A549 (cell line): ENCODE results near the gene SLC35E4. TPM values are rescaled to one million over a fixed set of nuclear protein-coding genes. Genes with fewer than 3 reads are reported as not detected.
"Not testable (repeated sequence)": the region's sequence is repeated elsewhere in the genome, so short reads cannot be mapped to it uniquely, and the experiment has no call there.

Experiments
- ATAC-seq, 2 experiments: fragments of 200-7000 bp in 1 of 2; fragments of >200 bp in 1 of 2; cut with Nextera tagmentation in 1 of 2; cut with Tn5 transposase in 1 of 2; 3 replicates each; pipeline versions ENCODE4 v1.8.0 to v1.9.1; 2018 to 2020; ENCODE audit warnings: mild to moderate bottlenecking in 1 of 2, moderate library complexity in 1 of 2
- CTCF ChIA-PET: fragments of 300-600 bp; sonication (Branson Sonifier 250); formaldehyde crosslinking; extraction: SDS; loops from one replicate; lab custom pipeline; 2021; ENCODE audit warnings: antibody characterized with exemption, inconsistent platforms; lab: Yijun Ruan, JAX
- POLR2A ChIA-PET: fragments of 350-600 bp; formaldehyde crosslinking; extraction: SDS; loops from one replicate; lab custom pipeline; 2021; ENCODE audit warnings: antibody characterized with exemption, inconsistent platforms; lab: Yijun Ruan, JAX
- DNase-seq, 2 experiments: peaks; one replicate each; pipeline versions ENCODE4 v3.0.0 to v3.0.0-alpha.2; 2011 to 2016; ENCODE audit warnings: low read depth in 1 of 2, low spot score in 1 of 2
- FAIRE-seq: peaks from 2 replicates; lab custom pipeline; 2011; peaks lifted over from hg19 to GRCh38; lab: Jason Lieb, UNC
- H3K27ac ChIP-seq, 2 experiments: fragments of >200 bp; sonication (Bioruptor Twin); formaldehyde crosslinking; 3 replicates each; pipeline ENCODE4 v1.5.1; 2016 to 2017
- H3K4me1 ChIP-seq: fragments of >200 bp; sonication (Bioruptor Twin); formaldehyde crosslinking; 3 replicates; pipeline ENCODE4 v1.6.1; 2016
- H3K4me2 ChIP-seq: fragments of >200 bp; sonication (Bioruptor Twin); formaldehyde crosslinking; 3 replicates; pipeline ENCODE4 v1.6.1; 2016
- H3K4me3 ChIP-seq: fragments of >200 bp; sonication (Bioruptor Twin); formaldehyde crosslinking; 3 replicates; pipeline ENCODE4 v1.5.1; 2016
- H3K9me3 ChIP-seq: fragments of >200 bp; sonication (Bioruptor Twin); formaldehyde crosslinking; 3 replicates; pipeline ENCODE4 v1.6.1; 2016
- BCL3 ChIP-seq: fragments of >200 bp; sonication (Bioruptor Twin); formaldehyde crosslinking; IDR thresholded peaks from 3 replicates; pipeline ENCODE4 v1.6.1; 2016
- BHLHE40 ChIP-seq: IDR thresholded peaks from 2 replicates; pipeline ENCODE4 v1.6.1; 2012; ENCODE audit warnings: low read depth, low read length, inconsistent platforms
- CBX2 ChIP-seq: fragments of 200-600 bp; sonication (generic); IDR thresholded peaks from 2 replicates; pipeline ENCODE4 v1.6.1; 2016; ENCODE audit warnings: low read depth, mild to moderate bottlenecking, borderline replicate concordance
- CEBPB ChIP-seq, 2 experiments: fragments of >200 bp in 1 of 2; sonication (Bioruptor Twin) in 1 of 2; formaldehyde crosslinking in 1 of 2; IDR thresholded peaks; 2 replicates each; pipeline ENCODE4 v1.6.1; 2012 to 2016
- CHD4 ChIP-seq: fragments of 200-600 bp; sonication (generic); IDR thresholded peaks from 2 replicates; pipeline ENCODE4 v1.6.1; 2016; ENCODE audit warnings: antibody characterized with exemption, mild to moderate bottlenecking, borderline replicate concordance
- ELK1 ChIP-seq: fragments of 150-350 bp; IDR thresholded peaks from 2 replicates; pipeline ENCODE4 v1.6.1; 2014; ENCODE audit warnings: low read depth, mild to moderate bottlenecking, low read length
- ESRRA ChIP-seq: fragments of 150-350 bp; IDR thresholded peaks from 2 replicates; pipeline ENCODE4 v1.6.1; 2014; ENCODE audit warnings: mild to moderate bottlenecking, low read length, borderline replicate concordance
- FOSL2 ChIP-seq, 2 experiments: fragments of 450-650 bp in 1 of 2; fragments of >200 bp in 1 of 2; sonication (Bioruptor Twin) in 1 of 2; formaldehyde crosslinking; IDR thresholded peaks; 2 replicates each; pipeline versions ENCODE4 v1.5.0 to v1.6.1; 2016 to 2020; ENCODE audit warnings: mild to moderate bottlenecking in 1 of 2, moderate library complexity in 1 of 2
- GATA3 ChIP-seq: IDR thresholded peaks from 2 replicates; pipeline ENCODE4 v1.6.1; 2012; ENCODE audit warnings: borderline replicate concordance
- HES2 ChIP-seq: fragments of >200 bp; sonication (Bioruptor Twin); formaldehyde crosslinking; IDR thresholded peaks from 2 replicates; pipeline ENCODE4 v1.6.1; 2016
- HEYL ChIP-seq: fragments of 250-450 bp; sonication (Bioruptor Pico); IDR thresholded peaks from 2 replicates; pipeline ENCODE4 v1.8.0; 2021; ENCODE audit warnings: mild to moderate bottlenecking, moderate library complexity
- HMGXB4 ChIP-seq: fragments of 250-450 bp; sonication (Bioruptor Pico); IDR thresholded peaks from 2 replicates; pipeline ENCODE4 v1.5.0; 2021; ENCODE audit warnings: mild to moderate bottlenecking, moderate library complexity, borderline replicate concordance
- HOXB5 ChIP-seq: fragments of 250-450 bp; sonication (Bioruptor Pico); IDR thresholded peaks from 2 replicates; pipeline ENCODE4 v1.5.0; 2020; ENCODE audit warnings: mild to moderate bottlenecking, moderate library complexity
- MAX ChIP-seq: IDR thresholded peaks from 2 replicates; pipeline ENCODE4 v1.6.1; 2012
- MAZ ChIP-seq: fragments of 150-350 bp; IDR thresholded peaks from 2 replicates; pipeline ENCODE4 v1.6.1; 2014; ENCODE audit warnings: antibody characterized with exemption, low read depth, low read length, borderline replicate concordance
- MYC ChIP-seq: IDR thresholded peaks from 2 replicates; pipeline ENCODE4 v1.6.1; 2012; ENCODE audit warnings: mild to moderate bottlenecking, inconsistent platforms, low read length, improper control_type of control experiment, borderline replicate concordance
- NFE2L2 ChIP-seq: fragments of 150-350 bp; conservative IDR thresholded peaks from 2 replicates; pipeline ENCODE4 v1.6.1; 2014; ENCODE audit warnings: low read length
- NPAS2 ChIP-seq: fragments of 250-450 bp; sonication (Bioruptor Pico); IDR thresholded peaks from 2 replicates; pipeline ENCODE4 v1.8.0; 2022; ENCODE audit warnings: mild to moderate bottlenecking, moderate library complexity, borderline replicate concordance
- REST ChIP-seq: fragments of 200-600 bp; sonication (generic); IDR thresholded peaks from 2 replicates; pipeline ENCODE4 v1.6.1; 2016; ENCODE audit warnings: antibody characterized with exemption, mild to moderate bottlenecking, moderate library complexity
- SREBF2 ChIP-seq: fragments of 450-650 bp; IDR thresholded peaks from 2 replicates; pipeline ENCODE4 v1.6.1; 2014; ENCODE audit warnings: mild to moderate bottlenecking, moderate library complexity
- USF2 ChIP-seq: fragments of 450-650 bp; IDR thresholded peaks from 2 replicates; pipeline ENCODE4 v1.6.1; 2014; ENCODE audit warnings: antibody characterized with exemption
- ZSCAN20 ChIP-seq: fragments of 250-450 bp; sonication (Bioruptor Pico); IDR thresholded peaks from 2 replicates; pipeline ENCODE4 v1.8.0; 2022; ENCODE audit warnings: mild to moderate bottlenecking, moderate library complexity
- WGBS: methylation state at CpG from one replicate; pipeline ENCODE4 v1.1.6; 2017; ENCODE audit errors: missing lambda C conversion rate; 5-methylcytosine and 5-hydroxymethylcytosine counted together
- polyA plus RNA-seq, 4 experiments: library from polyadenylated mRNA; depleted of rRNA in 3 of 4; stranded (reverse); fragments of >200 nt; fragmentation: RNase III in 1 of 4; extraction: RNeasy Plus Mini Kit Qiagen cat#74134 plus additional on column Dnase treatment in 1 of 4; gene quantifications; 2 replicates in 3 of 4; 3 replicates in 1 of 4; pipeline ENCODE4 v1.2.3, GENCODE V29; 2011 to 2017

SLC35E4 gene
- polyA plus RNA-seq, 2 of the 4 experiments (the other 2 are of a cell fraction), result 2.0 to 3.3 TPM

GRCh38 chr22:30627471-30627870, 8.1 kb upstream of the SLC35E4 start:
- ChIA-PET CTCF (interaction anchor here (1.5 to 2.2 kb wide), 2 partner anchors 128 to 136 kb away, joined by 4 to 9 read pairs; no protein-coding TSS in a partner anchor), POLR2A (no interaction called here)
- H3K27ac ChIP-seq, result no peak overlapping the region
- TF ChIP-seq MYC, result no peak
- TF ChIP-seq GATA3, result no peak
- no peak for TF ChIP-seq USF2
- no peak for TF ChIP-seq HEYL (CRISPR knock-in tag)
- TF ChIP-seq HOXB5, result no peak
- TF ChIP-seq NPAS2 (CRISPR knock-in tag), result no peak
- TF ChIP-seq MAX, result no peak
- TF ChIP-seq BHLHE40, result no peak
- TF ChIP-seq CHD4, result no peak
- TF ChIP-seq REST, result no peak
- TF ChIP-seq ELK1, result no peak
- TF ChIP-seq BCL3, result no peak
- no peak for TF ChIP-seq ZSCAN20
- no peak for TF ChIP-seq CBX2
- TF ChIP-seq SREBF2, result no peak
- no peak for TF ChIP-seq FOSL2 (IDR thresholded peaks at IDR 0.05)
- no peak for TF ChIP-seq FOSL2 (CRISPR knock-in tag; IDR thresholded peaks at IDR 0.05)
- no peak for TF ChIP-seq HES2
- TF ChIP-seq NFE2L2, result no peak
- TF ChIP-seq ESRRA, result no peak
- FAIRE-seq (no peak), ATAC-seq (no peak), DNase-seq (no peak)
- no peak overlapping the region for H3K4me2 ChIP-seq
- no peaks in the 10 kb centered on the region for H3K9me3 ChIP-seq
- H3K4me3 ChIP-seq, result no peak overlapping the region
- WGBS, result 81% methylated on average over 5 of the region's 5 CpGs
- H3K4me1 ChIP-seq, result no peaks in the 10 kb centered on the region

- Histone ChIP-seq H3K4me2 (no peak overlapping the region), H3K9me3 (no peaks in the 10 kb centered on the region)
- 100% methylated on average over 2 of the region's 4 CpGs for WGBS
- DNase-seq, result no peak
- ChIA-PET POLR2A (no interaction called here), CTCF (interaction anchor here (0.8 to 2.2 kb wide), 3 partner anchors 73 to 135 kb away, joined by 4 to 9 read pairs (median 4); no protein-coding TSS in a partner anchor)
- TF ChIP-seq HMGXB4 (no peak), MAZ (no peak), CEBPB (IDR thresholded peaks at IDR 0.05) (no peak)
- TF ChIP-seq, all 56 proteins: peak for 0
- FAIRE-seq (no peak), ATAC-seq (no peak)
- Histone ChIP-seq H3K4me1 (no peaks in the 10 kb centered on the region), H3K4me3 (no peak overlapping the region), H3K27ac (no peak overlapping the region)
Observed at GRCh38 chr22:30628491-30628890, 7.1 kb upstream of the SLC35E4 start.

GRCh38 chr22:30631469-30631868, 4.1 kb upstream of the SLC35E4 start:
- FAIRE-seq, ATAC-seq, POLR2A ChIA-PET, H3K27ac ChIP-seq, H3K4me2 ChIP-seq, CTCF ChIA-PET, H3K9me3 ChIP-seq, H3K4me3 ChIP-seq, DNase-seq: not testable (repeated sequence)
- H3K4me1 ChIP-seq, result peaks cover 11% of the 10 kb centered on the region
- no CpG with 5 or more reads among the region's 31 CpGs for WGBS
